Heart left ventricle (tissue), 13 donors: Measurements from ENCODE around the gene INSIG1.

ENCODE experiments used
- CTCF ChIP-seq, 12 donors: fragments of 200-600 bp; sonication (generic) in 4 of 12; IDR thresholded peaks; one replicate each; pipeline versions ENCODE4 v1.5.0 to v1.8.0; 2018 to 2022; ENCODE audit warnings: antibody characterized with exemption in 12 of 12, mild to moderate bottlenecking in 5 of 12
- POLR2A ChIP-seq, 2 donors: fragments of 450-650 bp; IDR thresholded peaks; one replicate each; pipeline ENCODE4 v1.6.1; 2017; ENCODE audit warnings: antibody characterized with exemption in 2 of 2, mild to moderate bottlenecking in 2 of 2, moderate library complexity in 2 of 2
- donor health status: ischemic (EF 13 %, LVEDD 7.1; RV severe dilation, severe dysfunction).
- donor health status: DM: no; HTN: yes; CAD: no.
- donor health status: DM: no; HTN: no; CAD: no.
- donor health status: ischemic (EF 25% LVEDD 6.9; RV normal size, moderate dysfunction).
- donor health status: ischemic (EF 25% LVEDD 5.7; RV mildly dilated, moderate dysfunction).
- donor health status: ischemic (EF 35%, LVEDD 5.7; RV mildly dilated, moderate dysfunction).
- donor health status: nonischemic (EF 11% LVEDD 7.7; RV severe dilation, severe dysfunction).
- donor health status: DM: yes; HTN: yes; CAD: no.
- donor health status: PGD.
- donor health status: ischemic (EF 29% LVEDD 5.4; RV normal size, mild dysfunction).
- donor health status: nonischemic (EF 23%, LVEDD 6.1; RV moderate dilation, normal function).

GRCh38 chr7:155311826-155312537 is 14.3 kb downstream of the INSIG1 start:
- TF ChIP-seq CTCF (IDR thresholded peaks at IDR 0.05): no peak
- TF ChIP-seq POLR2A (IDR thresholded peaks at IDR 0.05): no peak
